Thoracic aorta (tissue), 2 donors: Measurements from ENCODE around the gene PGGHG. TPM values are rescaled to one million over a fixed set of nuclear protein-coding genes. Genes with fewer than 3 reads are reported as not detected.

ENCODE experiments used
- ATAC-seq: fragments of 150-250 bp; one replicate; pipeline ENCODE4 v1.8.0; 2017; ENCODE audit warnings: low read depth; ENCODE audit not compliant: insufficient number of reproducible peaks, low FRiP score
- DNase-seq: peaks from one replicate; pipeline ENCODE4 v3.0.0-alpha.2; 2020; ENCODE audit warnings: low spot score
- H3K27ac ChIP-seq, 2 donors: fragments of 200-600 bp; sonication (generic); 1 replicate in 1 of 2; 2 replicates in 1 of 2; pipeline ENCODE4 v1.5.1; 2016; ENCODE audit warnings: mild to moderate bottlenecking in 2 of 2, moderate library complexity in 2 of 2
- H3K27me3 ChIP-seq: fragments of 200-600 bp; sonication (generic); replicated peaks from 2 replicates; pipeline ENCODE4 v1.6.0; 2016; ENCODE audit warnings: mild to moderate bottlenecking; ENCODE audit not compliant: insufficient read depth
- H3K36me3 ChIP-seq: fragments of 200-600 bp; sonication (generic); one replicate; pipeline ENCODE4 v1.5.1; 2016
- H3K4me1 ChIP-seq, 2 donors: fragments of 200-600 bp; sonication (generic); 1 replicate in 1 of 2; 2 replicates in 1 of 2; pipeline versions ENCODE4 v1.5.1 to v1.6.0; 2016; ENCODE audit warnings: low read depth in 2 of 2, mild to moderate bottlenecking in 1 of 2; ENCODE audit not compliant: control insufficient read depth in 1 of 2
- H3K4me3 ChIP-seq: fragments of 200-600 bp; sonication (generic); 2 replicates; pipeline ENCODE4 v1.5.1; 2016; ENCODE audit warnings: mild to moderate bottlenecking
- H3K9me3 ChIP-seq: fragments of 200-600 bp; sonication (generic); 2 replicates; pipeline ENCODE4 v1.5.1; 2016
- total RNA-seq, 2 donors: library from RNA; depleted of rRNA; stranded (reverse); fragments of >200 nt; gene quantifications; one replicate each; pipeline versions ENCODE4 v1.1.0 to v1.2.3, GENCODE V29; 2016
- TF ChIP-seq, protein P1 (sequence below): fragments of 200-600 bp; sonication (generic); IDR thresholded peaks from one replicate; pipeline ENCODE4 v1.5.1; 2019; ENCODE audit warnings: antibody characterized with exemption

Gene PGGHG
- total RNA-seq, 2 donors from 2014 or later = 54.2 to 68.8 TPM

- TF ChIP-seq, protein P1, sequence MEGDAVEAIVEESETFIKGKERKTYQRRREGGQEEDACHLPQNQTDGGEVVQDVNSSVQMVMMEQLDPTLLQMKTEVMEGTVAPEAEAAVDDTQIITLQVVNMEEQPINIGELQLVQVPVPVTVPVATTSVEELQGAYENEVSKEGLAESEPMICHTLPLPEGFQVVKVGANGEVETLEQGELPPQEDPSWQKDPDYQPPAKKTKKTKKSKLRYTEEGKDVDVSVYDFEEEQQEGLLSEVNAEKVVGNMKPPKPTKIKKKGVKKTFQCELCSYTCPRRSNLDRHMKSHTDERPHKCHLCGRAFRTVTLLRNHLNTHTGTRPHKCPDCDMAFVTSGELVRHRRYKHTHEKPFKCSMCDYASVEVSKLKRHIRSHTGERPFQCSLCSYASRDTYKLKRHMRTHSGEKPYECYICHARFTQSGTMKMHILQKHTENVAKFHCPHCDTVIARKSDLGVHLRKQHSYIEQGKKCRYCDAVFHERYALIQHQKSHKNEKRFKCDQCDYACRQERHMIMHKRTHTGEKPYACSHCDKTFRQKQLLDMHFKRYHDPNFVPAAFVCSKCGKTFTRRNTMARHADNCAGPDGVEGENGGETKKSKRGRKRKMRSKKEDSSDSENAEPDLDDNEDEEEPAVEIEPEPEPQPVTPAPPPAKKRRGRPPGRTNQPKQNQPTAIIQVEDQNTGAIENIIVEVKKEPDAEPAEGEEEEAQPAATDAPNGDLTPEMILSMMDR = no peak
- Histone ChIP-seq H3K27ac (no peak overlapping the region), H3K9me3 (no peaks in the 10 kb centered on the region), H3K36me3 (no peaks in the 10 kb centered on the region), H3K4me3 (no peak overlapping the region), H3K27me3 (no peaks in the 10 kb centered on the region), H3K4me1 (peaks cover 0 to 9% of the 10 kb centered on the region in 2 donors)
- DNase-seq (no peak), ATAC-seq (no peak)
These were observed 51.9 kb downstream of the PGGHG start for GRCh38 chr11:340539-341512.

DNA sequence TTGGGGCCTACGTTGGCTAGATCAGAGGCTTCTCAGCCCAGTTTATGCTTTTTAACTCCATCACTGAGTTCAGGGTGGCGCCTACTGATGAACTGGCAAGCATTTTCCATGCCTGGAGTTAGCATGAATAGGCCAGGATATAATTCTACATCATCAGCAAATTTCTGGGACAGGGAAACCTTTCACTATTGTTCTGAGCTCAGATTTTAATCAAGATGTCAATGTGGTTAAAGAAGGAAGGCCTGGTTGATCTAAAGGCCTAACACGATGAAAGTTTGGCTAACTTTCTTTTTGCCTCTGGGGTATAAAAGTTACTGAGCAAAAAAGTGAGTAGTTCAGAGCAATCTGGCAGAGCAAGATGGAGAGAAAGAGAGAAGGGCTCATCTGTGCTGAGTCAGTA, 53.4 kb downstream of the PGGHG start:
- ATAC-seq (no peak), DNase-seq (no peak)
- no peak overlapping the region for H3K27ac ChIP-seq
- no peaks in the 10 kb centered on the region for H3K9me3 ChIP-seq
- TF ChIP-seq, protein P1 = no peak
- H3K4me1 ChIP-seq = no peaks in the 10 kb centered on the region
- H3K27me3 ChIP-seq = no peaks in the 10 kb centered on the region
- H3K4me3 ChIP-seq = no peak overlapping the region
- H3K36me3 ChIP-seq = no peaks in the 10 kb centered on the region

GRCh38 chr11:344836-345578, 56.1 kb downstream of the PGGHG start:
- Histone ChIP-seq H3K9me3 (no peaks in the 10 kb centered on the region), H3K4me3 (no peak overlapping the region), H3K36me3 (no peaks in the 10 kb centered on the region), H3K4me1 (peaks cover 0 to 12% of the 10 kb centered on the region in 2 donors), H3K27me3 (no peaks in the 10 kb centered on the region), H3K27ac (no peak overlapping the region)
- no peak for DNase-seq
- ATAC-seq = no peak
- TF ChIP-seq, protein P1 = no peak

Other genes starting within 250 kb of the PGGHG start
- not detected for gene SCGB1C1, start 96.0 kb upstream of the PGGHG start, total RNA-seq
- gene BET1L, start 81.7 kb upstream of the PGGHG start, total RNA-seq = 10 to 100 TPM; 38.7 to 42.7 TPM
- gene RIC8A, start 81.4 kb upstream of the PGGHG start, total RNA-seq = 100 to 1,000 TPM in 1 of 2 donors, 10 to 100 TPM in 1; 79.4 to 102 TPM
- gene SIRT3, start 52.8 kb upstream of the PGGHG start, total RNA-seq = 10 to 100 TPM; 16.1 to 22.0 TPM
- gene PSMD13, start 52.1 kb upstream of the PGGHG start, total RNA-seq = 10 to 100 TPM; 79.6 to 90.8 TPM
- gene NLRP6, start 10.7 kb upstream of the PGGHG start, total RNA-seq = 1 to 10 TPM; 5.6 to 6.6 TPM
- not detected for gene IFITM5, start 10.4 kb downstream of the PGGHG start, total RNA-seq
- 100 to 1,000 TPM; 275 to 477 TPM for gene IFITM2, start 18.7 kb downstream of the PGGHG start, total RNA-seq
- gene IFITM1, start 24.9 kb downstream of the PGGHG start, total RNA-seq = 100 to 1,000 TPM; 182 to 220 TPM
- 100 to 1,000 TPM; 275 to 514 TPM for gene IFITM3, start 31.7 kb downstream of the PGGHG start, total RNA-seq
- gene B4GALNT4, start 80.4 kb downstream of the PGGHG start, total RNA-seq = 1 to 10 TPM in 1 of 2 donors, under 1 TPM in 1; 0.78 to 3.7 TPM
- gene PKP3, start 105.1 kb downstream of the PGGHG start, total RNA-seq = 1 to 10 TPM; 2.0 to 5.9 TPM
- 10 to 100 TPM; 24.9 to 36.8 TPM for gene SIGIRR, start 125.9 kb downstream of the PGGHG start, total RNA-seq
- 1 to 10 TPM in 1 of 2 donors, under 1 TPM in 1; 0.68 to 2.7 TPM for gene ANO9, start 152.9 kb downstream of the PGGHG start, total RNA-seq
- 10 to 100 TPM; 34.0 to 34.7 TPM for gene PTDSS2, start 161.2 kb downstream of the PGGHG start, total RNA-seq
- 100 to 1,000 TPM; 224 to 355 TPM for gene RNH1, start 218.1 kb downstream of the PGGHG start, total RNA-seq
- 10 to 100 TPM; 17.7 to 32.4 TPM for gene HRAS, start 246.4 kb downstream of the PGGHG start, total RNA-seq
- under 1 TPM in 1 of 2 donors, not detected in 1; 0.41 TPM for gene LRRC56, start 248.4 kb downstream of the PGGHG start, total RNA-seq